Right forelimb (tissue), 1 donor: ENCODE measurements around the gene MEP1A.
"Not testable (repeated sequence)": the region's sequence is repeated elsewhere in the genome, so short reads cannot be mapped to it uniquely, and the experiment has no call there.

Experiments used
- DNase-seq: peaks from one replicate; pipeline ENCODE4 v3.0.0-alpha.2; 2018

Gene MEP1A

GRCh38 chr6:46793138-46793537 lies at the start of gene MEP1A:
Gene MEP1A (plus strand): TSS chr6:46793389. CDS start chr6:46793399, 10 bp downstream.
- no peak for DNase-seq

- DNase-seq: no peak
Measured at GRCh38 chr6:46743425-46744158, 49.6 kb upstream of the MEP1A start.

GRCh38 chr6:46744159-46744725 lies 48.9 kb upstream of the MEP1A start:
- DNase-seq: not testable (repeated sequence)

GRCh38 chr6:46745973-46746372 lies 47.2 kb upstream of the MEP1A start:
- DNase-seq: no peak

- no peak for DNase-seq
Measured at GRCh38 chr6:46746696-46747095, 46.5 kb upstream of the MEP1A start, which contains the start of gene ANKRD66. Gene ANKRD66 (plus strand): TSS chr6:46746933. CDS start chr6:46751949, 5,016 bp downstream.

- DNase-seq: no peak
Measured at GRCh38 chr6:46748940-46749503, 44.2 kb upstream of the MEP1A start.

- no peak for DNase-seq
Measured at GRCh38 chr6:46749731-46750130, 43.5 kb upstream of the MEP1A start.

- no peak for DNase-seq
Measured at GRCh38 chr6:46751658-46752057, 41.5 kb upstream of the MEP1A start.

- DNase-seq: no peak
Measured at GRCh38 chr6:46755865-46756264, 37.3 kb upstream of the MEP1A start.

- no peak for DNase-seq
Measured at GRCh38 chr6:46756469-46757213, 36.5 kb upstream of the MEP1A start.

GRCh38 chr6:46757214-46757596 lies 36.0 kb upstream of the MEP1A start:
- no peak for DNase-seq

- DNase-seq: no peak
Measured at GRCh38 chr6:46758960-46759753, 34.0 kb upstream of the MEP1A start.

GRCh38 chr6:46760925-46761324 lies 32.3 kb upstream of the MEP1A start:
- DNase-seq: no peak

- DNase-seq: no peak
Measured at GRCh38 chr6:46763466-46763865, 29.7 kb upstream of the MEP1A start.

- not testable (repeated sequence) for DNase-seq
Measured at GRCh38 chr6:46764280-46764679, 28.9 kb upstream of the MEP1A start.

- no peak for DNase-seq
Measured at GRCh38 chr6:46764961-46765360, 28.2 kb upstream of the MEP1A start.

GRCh38 chr6:46772016-46772415 lies 21.2 kb upstream of the MEP1A start:
- no peak for DNase-seq

- no peak for DNase-seq
Measured at GRCh38 chr6:46772762-46773161, 20.4 kb upstream of the MEP1A start.

GRCh38 chr6:46773201-46773855 lies 19.9 kb upstream of the MEP1A start:
- no peak for DNase-seq

- not testable (repeated sequence) for DNase-seq
Measured at GRCh38 chr6:46774736-46775135, 18.5 kb upstream of the MEP1A start.

GRCh38 chr6:46776070-46776712 lies 17.0 kb upstream of the MEP1A start:
- no peak for DNase-seq
